HuH-7.5 (cell line): Measurements from ENCODE around the gene MXI1.
"Not testable (repeated sequence)": the region's sequence is repeated elsewhere in the genome, so short reads cannot be mapped to it uniquely, and the experiment has no call there.

Experiments
- DNase-seq: peaks from one replicate; pipeline ENCODE4 v3.0.0; 2011; ENCODE audit warnings: low spot score

Gene MXI1

GRCh38 chr10:110317866-110318850 is 110.8 kb downstream of the MXI1 start:
- no peak for DNase-seq

- no peak for DNase-seq
Observed at GRCh38 chr10:110321869-110322620, 114.6 kb downstream of the MXI1 start.

DNA sequence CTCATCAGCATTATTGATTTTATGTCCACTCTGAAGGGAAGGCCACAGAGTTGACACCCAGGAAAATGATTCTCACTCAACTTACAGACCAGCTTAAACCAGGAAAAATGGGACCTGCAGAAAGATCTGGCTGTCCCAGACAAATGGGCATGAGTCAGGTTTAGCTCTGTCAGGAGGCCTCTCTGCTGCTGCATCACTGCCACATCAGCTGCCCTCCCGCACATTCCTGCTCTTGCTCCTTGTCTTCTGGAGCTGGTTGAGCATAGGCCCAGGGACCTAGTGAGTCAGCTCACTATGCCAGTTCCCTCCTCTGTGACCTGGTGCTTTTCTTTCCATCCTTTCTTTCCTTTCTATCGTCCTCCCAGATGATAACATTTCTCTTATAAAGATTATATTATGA is 116.1 kb downstream of the MXI1 start:
- no peak for DNase-seq

DNA sequence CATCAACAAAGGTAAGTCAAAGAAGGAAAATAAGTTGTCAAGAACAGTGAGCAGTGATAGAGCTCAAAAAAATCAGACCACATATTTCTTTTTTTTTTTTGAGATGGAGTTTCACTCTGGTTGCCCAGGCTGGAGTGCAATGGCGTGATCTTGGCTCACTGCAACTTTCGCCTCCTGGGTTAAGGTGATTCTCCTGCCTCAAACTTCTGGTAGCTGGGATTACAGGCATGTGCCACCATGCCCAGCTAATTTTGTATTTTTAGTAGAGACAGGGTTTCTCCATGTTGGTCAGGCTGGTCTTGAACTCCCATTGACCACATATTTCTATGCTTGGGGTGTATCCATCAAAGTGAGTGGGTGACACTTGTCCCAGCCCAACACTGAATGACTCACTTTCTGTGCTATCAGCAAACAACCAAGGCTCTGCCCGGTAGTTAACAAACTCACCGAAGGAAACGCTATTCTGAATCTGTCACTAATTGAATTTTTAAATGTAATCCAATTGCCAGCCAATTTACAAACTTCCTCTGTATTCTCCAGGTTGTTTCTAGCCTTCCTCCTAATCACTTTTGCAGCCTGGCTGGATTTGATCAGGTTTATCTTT is 116.9 kb downstream of the MXI1 start:
- no peak for DNase-seq

DNA sequence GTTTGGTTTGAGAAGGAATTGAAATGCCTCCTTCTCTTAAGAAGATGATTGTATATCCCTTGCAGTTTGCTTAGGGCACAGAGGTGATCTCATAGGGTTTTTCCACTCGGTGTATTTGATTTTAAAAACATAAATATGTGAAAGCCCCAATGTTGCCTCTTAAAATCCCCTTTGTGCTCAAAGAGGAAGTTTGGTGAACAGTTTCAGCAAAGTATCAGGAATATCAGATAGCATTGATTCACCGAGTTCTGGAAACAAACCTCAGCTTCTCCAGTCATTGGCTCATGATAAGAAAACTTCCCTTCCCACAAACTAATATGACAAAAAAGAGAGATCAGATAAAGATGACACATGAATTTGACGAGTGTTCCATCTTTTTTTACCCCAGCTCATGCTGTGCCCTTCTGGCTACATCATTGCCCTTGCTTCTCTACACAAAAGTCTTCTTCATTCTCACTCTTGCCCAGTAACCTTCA is 117.4 kb downstream of the MXI1 start:
- no peak for DNase-seq

GRCh38 chr10:110326351-110327032 is 119.1 kb downstream of the MXI1 start:
- DNase-seq, result no peak

- no peak for DNase-seq
Observed at GRCh38 chr10:110327262-110327914, 120.0 kb downstream of the MXI1 start.

GRCh38 chr10:110330675-110331074 is 123.3 kb downstream of the MXI1 start:
- no peak for DNase-seq

GRCh38 chr10:110331226-110331795 is 123.9 kb downstream of the MXI1 start:
- DNase-seq, result not testable (repeated sequence)

GRCh38 chr10:110334061-110334656 is 126.8 kb downstream of the MXI1 start:
- no peak for DNase-seq

GRCh38 chr10:110335314-110336064 is 128.1 kb downstream of the MXI1 start:
- no peak for DNase-seq

DNA sequence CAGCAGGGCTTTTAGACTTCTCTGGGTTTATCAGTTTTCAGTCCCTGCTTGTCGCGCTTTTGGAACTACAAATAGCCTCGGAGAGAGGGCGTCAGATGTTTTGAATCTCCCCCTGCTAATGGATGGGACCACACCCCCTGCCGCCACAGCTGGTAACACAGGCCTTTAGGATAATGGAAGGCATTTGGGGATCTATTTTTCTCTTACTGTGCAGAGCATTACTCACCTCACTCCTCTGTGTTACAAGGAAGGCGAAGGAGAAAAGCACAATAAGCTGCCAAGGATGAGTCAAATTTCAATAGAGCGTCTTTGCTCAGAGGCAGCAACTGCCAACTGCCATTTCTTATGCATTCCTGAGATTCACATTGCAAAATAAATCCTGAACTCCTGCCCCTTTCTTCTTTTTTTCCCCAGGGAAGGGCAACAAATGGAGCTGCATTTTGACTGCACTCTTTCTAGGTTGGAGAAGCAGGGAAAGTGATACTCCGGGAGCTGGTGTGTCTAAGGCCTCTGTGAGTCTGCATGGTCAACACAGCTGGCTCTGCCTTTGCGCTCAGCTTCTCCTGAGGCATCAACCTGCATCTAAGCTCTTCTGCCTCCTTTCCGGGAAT is 128.8 kb downstream of the MXI1 start:
- DNase-seq, result no peak
